Thymus (tissue), 11 donors: Measurements from ENCODE around the gene LACRT. TPM values are rescaled to one million over a fixed set of nuclear protein-coding genes. Genes with fewer than 3 reads are reported as not detected.

ENCODE experiments used
- DNase-seq, 9 donors: peaks; one replicate each; pipeline ENCODE4 v3.0.0-alpha.2; 2013; ENCODE audit warnings: low spot score in 9 of 9, low read depth in 6 of 9, missing footprints in 1 of 9
- H3K27ac ChIP-seq, 2 donors: one replicate each; pipeline ENCODE4 v1.5.1; 2013; ENCODE audit warnings: control low read depth in 1 of 2, low read depth in 1 of 2, low read length in 1 of 2, mild to moderate bottlenecking in 1 of 2, moderate library complexity in 1 of 2
- H3K27me3 ChIP-seq, 2 donors: one replicate each; pipeline ENCODE4 v1.5.1; 2013; ENCODE audit warnings: low read length in 1 of 2; ENCODE audit not compliant: control insufficient read depth in 2 of 2, insufficient read depth in 1 of 2
- H3K36me3 ChIP-seq, 2 donors: one replicate each; pipeline ENCODE4 v1.5.1; 2013; ENCODE audit warnings: low read length in 1 of 2, mild to moderate bottlenecking in 1 of 2, moderate library complexity in 1 of 2; ENCODE audit not compliant: control insufficient read depth in 2 of 2, insufficient read depth in 2 of 2
- H3K4me1 ChIP-seq, 2 donors: one replicate each; pipeline ENCODE4 v1.5.1; 2013; ENCODE audit warnings: low read length in 2 of 2; ENCODE audit not compliant: control insufficient read depth in 2 of 2, insufficient read depth in 2 of 2
- H3K4me3 ChIP-seq, 2 donors: one replicate each; pipeline ENCODE4 v1.5.1; 2013; ENCODE audit warnings: low read length in 2 of 2, control low read depth in 1 of 2, mild to moderate bottlenecking in 1 of 2
- H3K9me3 ChIP-seq, 2 donors: one replicate each; pipeline ENCODE4 v1.5.1; 2013; ENCODE audit warnings: low read length in 1 of 2, mild to moderate bottlenecking in 1 of 2; ENCODE audit not compliant: control insufficient read depth in 2 of 2, insufficient read depth in 1 of 2
- WGBS: extraction: QIAGEN DNeasy Blood & Tissue Kit; methylation state at CpG from one replicate; pipeline ENCODE4 v1.1.7; 2013; 5-methylcytosine and 5-hydroxymethylcytosine counted together
- polyA plus RNA-seq: library from polyadenylated mRNA; stranded (reverse); fragments of 200-250 nt; gene quantifications from one replicate; pipeline ENCODE4 v1.2.3, GENCODE V29; 2013
- total RNA-seq: library from RNA; stranded (reverse); fragments of 120-200 nt; gene quantifications from one replicate; pipeline ENCODE4 v1.2.4, GENCODE V29; 2013
- donor health status: healthy.

The LACRT gene
- total and polyA plus RNA-seq, 2 donors, result 2.2 to 11.5 TPM

- H3K9me3 ChIP-seq, result peaks cover 0 to 4% of the 10 kb centered on the region in 2 donors
- H3K4me1 ChIP-seq, result no peaks in the 10 kb centered on the region
- no peaks in the 10 kb centered on the region for H3K36me3 ChIP-seq
- H3K27me3 ChIP-seq, result peaks cover 0 to 4% of the 10 kb centered on the region in 2 donors
- 96% methylated on average over 3 of the region's 3 CpGs for WGBS
- no peak for DNase-seq
- no peak overlapping the region for H3K27ac ChIP-seq
- no peak overlapping the region for H3K4me3 ChIP-seq
Observed at GRCh38 chr12:54627304-54627703, 7.4 kb downstream of the LACRT start.

GRCh38 chr12:54625598-54625997 lies 9.1 kb downstream of the LACRT start:
- H3K27me3 ChIP-seq, result peaks cover 0 to 4% of the 10 kb centered on the region in 2 donors

DNA sequence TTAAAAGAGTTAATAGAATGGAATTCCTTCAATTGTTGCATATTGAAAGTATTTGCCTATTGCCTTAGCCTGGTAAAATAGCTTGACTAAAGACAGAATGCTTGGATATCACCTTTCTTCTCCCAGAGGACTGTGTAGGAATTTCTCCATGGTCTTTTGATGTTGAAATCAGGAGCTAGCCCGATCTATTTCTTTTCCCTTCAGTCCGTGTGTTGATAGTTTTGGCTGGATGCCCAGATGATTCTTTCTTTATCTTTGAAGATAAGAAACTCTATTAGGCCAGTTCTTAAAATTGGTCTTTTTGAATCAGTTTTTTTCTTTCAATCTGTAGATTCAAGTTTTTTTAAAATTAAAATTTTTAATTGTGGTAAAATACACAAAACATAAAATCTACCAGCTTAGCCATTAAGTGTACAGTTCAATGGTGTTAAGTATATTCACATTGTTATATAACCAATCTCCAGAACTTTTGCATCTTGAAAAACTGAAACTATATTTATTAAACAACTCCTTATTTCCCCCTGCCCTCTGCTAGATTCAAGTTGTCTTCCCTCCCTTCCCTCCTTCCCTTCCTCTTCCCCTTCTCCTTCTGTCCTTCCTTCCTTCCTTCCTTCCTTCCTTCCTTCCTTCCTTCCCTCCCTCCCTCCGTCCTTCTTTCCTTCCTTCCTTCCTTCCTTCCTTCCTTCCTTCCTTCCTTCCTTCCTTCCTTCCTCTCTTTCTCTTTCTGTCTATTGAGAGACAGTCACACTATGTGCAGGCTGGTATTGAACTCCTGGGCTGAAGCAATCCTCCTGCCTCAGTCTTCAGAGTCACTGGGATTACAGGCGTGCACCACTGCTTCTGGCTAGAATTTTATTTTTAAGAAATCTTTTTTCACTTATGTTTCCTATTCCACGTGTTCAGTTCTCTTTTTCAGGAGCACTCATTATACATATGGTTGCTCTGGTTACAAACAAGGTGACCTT lies 10.1 kb downstream of the LACRT start:
- Histone ChIP-seq H3K27ac (no peak overlapping the region), H3K4me1 (no peaks in the 10 kb centered on the region), H3K27me3 (peaks cover 0 to 4% of the 10 kb centered on the region in 2 donors), H3K9me3 (peaks cover 0 to 4% of the 10 kb centered on the region in 2 donors), H3K36me3 (no peaks in the 10 kb centered on the region), H3K4me3 (no peak overlapping the region)
- WGBS, result 57% methylated on average over 5 of the region's 5 CpGs
- DNase-seq, result no peak

More at GRCh38 chr12:54625598-54625997, 9.1 kb downstream of the LACRT start:
- H3K4me3 ChIP-seq, result no peak overlapping the region
- H3K9me3 ChIP-seq, result peaks cover 0 to 4% of the 10 kb centered on the region in 2 donors
- no peaks in the 10 kb centered on the region for H3K36me3 ChIP-seq
- DNase-seq, result no peak
- no peaks in the 10 kb centered on the region for H3K4me1 ChIP-seq
- H3K27ac ChIP-seq, result no peak overlapping the region

DNA sequence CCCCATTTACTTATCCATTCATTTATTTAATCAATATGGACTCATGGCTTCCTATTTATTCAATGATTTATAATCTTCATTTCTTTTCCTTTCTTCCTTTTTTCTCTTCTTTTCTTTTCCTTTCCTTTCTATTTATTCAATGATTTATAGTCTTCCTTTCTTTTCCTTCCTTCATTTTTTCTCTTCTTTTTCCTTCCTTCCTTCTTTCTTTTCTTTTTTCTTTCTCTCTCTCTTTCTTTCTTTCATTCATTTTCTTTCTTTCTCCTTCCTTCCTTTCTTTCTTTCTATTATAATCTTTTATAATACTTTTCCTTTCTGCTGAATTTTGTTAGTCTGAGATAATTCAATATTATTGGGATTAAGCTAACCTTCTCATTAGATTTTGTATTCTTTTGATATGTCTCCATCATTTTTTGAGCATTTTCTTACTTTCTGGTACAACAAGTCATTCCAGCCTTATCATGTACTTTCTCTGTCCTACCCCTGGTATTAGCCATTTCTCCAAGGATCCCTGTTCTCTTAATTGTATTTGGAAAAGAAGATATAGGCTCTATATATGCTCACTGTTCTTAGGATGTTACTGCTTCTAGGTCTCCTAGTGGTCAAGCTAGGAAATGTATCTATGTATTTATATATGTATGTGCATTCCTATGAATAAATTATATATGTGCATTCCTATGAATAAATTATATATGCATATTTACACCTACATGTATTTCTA lies 12.1 kb downstream of the LACRT start:
- no peaks in the 10 kb centered on the region for H3K36me3 ChIP-seq
- no peak overlapping the region for H3K27ac ChIP-seq
- no peak overlapping the region for H3K4me3 ChIP-seq
- peaks cover 0 to 8% of the 10 kb centered on the region in 2 donors for H3K27me3 ChIP-seq
- no peak for DNase-seq
- H3K4me1 ChIP-seq, result no peaks in the 10 kb centered on the region
- H3K9me3 ChIP-seq, result peaks cover 0 to 4% of the 10 kb centered on the region in 2 donors

DNA sequence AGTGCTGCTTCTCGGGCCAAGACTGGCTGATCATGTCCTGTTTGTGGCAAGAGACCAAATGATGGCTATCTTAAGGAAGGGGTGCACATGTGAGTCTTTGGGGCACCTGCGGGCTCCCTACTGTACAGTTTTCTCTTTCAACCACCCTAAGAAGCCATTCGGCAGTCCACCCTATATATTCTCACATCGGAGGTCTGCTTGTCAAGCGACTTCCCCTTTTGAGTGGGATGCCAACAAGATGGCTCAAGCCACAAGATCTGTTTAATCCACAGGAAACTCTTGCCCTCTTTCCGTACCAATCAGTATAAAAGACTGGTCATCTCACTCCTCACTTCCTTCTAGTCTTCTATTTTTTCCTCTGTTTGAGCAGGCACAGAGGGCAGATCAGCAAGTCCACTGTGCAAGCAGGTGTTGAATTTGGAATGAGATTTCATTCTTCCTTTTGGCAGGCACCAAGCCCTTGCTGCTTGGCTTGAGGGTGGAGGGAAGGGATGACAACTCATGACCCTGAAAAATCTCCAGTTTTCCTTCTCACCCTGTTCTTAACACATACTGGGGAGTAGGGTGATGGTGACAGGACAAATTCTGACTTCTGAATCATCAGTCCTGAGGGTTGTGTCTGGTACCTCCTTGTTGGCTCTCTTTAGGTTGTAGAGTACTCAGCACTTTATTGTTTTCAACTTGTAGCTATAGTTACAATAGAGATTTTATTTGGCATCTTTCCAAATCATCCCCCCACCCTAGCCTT lies 17.6 kb downstream of the LACRT start:
- no peak overlapping the region for H3K4me3 ChIP-seq
- H3K4me1 ChIP-seq, result no peaks in the 10 kb centered on the region
- H3K27ac ChIP-seq, result no peak overlapping the region
- H3K36me3 ChIP-seq, result no peaks in the 10 kb centered on the region
- WGBS, result 9% methylated on average over 6 of the region's 6 CpGs
- no peak for DNase-seq
- peaks cover 0 to 24% of the 10 kb centered on the region in 2 donors for H3K27me3 ChIP-seq
- no peaks in the 10 kb centered on the region for H3K9me3 ChIP-seq

DNA sequence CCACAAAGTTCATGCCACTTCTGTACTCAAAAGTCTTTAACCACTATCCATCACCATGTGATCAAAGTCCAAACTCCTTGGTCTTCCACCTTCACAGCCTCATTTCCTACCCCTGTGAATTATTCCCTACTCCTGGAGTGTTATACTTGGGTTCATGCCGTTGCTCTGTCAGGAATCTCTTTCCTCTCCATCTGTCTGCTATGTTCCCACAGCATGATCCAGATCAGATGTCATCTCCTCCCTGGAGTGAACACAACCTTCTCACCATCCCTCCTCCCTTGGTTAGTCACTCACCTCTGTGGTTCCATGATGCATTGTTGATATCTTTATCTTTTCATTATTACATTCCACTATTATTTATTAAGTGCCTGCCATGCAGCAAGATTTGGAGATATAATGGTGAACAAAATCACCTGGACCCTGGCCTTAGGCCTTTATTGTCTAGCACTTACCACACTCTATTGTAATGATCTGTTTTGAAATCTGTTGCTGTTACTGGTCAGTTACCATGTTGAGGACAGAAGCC lies 22.4 kb downstream of the LACRT start:
- WGBS, result 91% methylated on average over 1 of the region's 1 CpG
- Histone ChIP-seq H3K27me3 (peaks cover 0 to 24% of the 10 kb centered on the region in 2 donors), H3K9me3 (no peaks in the 10 kb centered on the region)

DNA sequence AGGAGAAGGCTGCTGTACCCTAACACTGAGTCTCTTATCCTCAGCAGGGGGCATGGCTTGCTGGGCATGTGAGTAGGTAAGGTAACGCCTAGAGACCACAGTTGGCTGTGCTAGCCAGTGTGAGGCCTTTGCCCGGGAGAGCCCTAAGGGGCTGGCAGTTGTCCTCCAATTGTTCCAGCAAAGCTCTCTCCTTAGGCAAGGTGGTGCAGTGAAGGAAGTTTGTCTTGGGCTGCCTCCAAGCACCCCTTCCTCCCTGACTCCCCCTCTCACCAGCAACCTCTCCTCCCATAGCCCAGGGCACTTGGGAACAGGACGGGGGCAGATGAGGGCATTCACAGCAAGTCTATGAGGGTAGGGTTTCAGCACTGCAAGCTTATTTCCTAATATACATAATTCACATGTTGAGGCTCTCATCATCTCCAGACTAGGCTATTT lies 23.0 kb downstream of the LACRT start:
- Histone ChIP-seq H3K4me3 (no peak overlapping the region), H3K27me3 (peaks cover 0 to 19% of the 10 kb centered on the region in 2 donors), H3K27ac (no peak overlapping the region), H3K4me1 (no peaks in the 10 kb centered on the region), H3K36me3 (no peaks in the 10 kb centered on the region), H3K9me3 (no peaks in the 10 kb centered on the region)
- DNase-seq, result no peak
- 95% methylated on average over 3 of the region's 3 CpGs for WGBS

More for the DNA sequence above, 22.4 kb downstream of the LACRT start:
- Histone ChIP-seq H3K27ac (no peak overlapping the region), H3K4me3 (no peak overlapping the region), H3K4me1 (no peaks in the 10 kb centered on the region), H3K36me3 (no peaks in the 10 kb centered on the region)
- no peak for DNase-seq

- H3K4me1 ChIP-seq, result no peaks in the 10 kb centered on the region
- H3K36me3 ChIP-seq, result no peaks in the 10 kb centered on the region
- no peaks in the 10 kb centered on the region for H3K9me3 ChIP-seq
- WGBS, result 92% methylated on average over 2 of the region's 2 CpGs
- no peak for DNase-seq
- H3K27ac ChIP-seq, result no peak overlapping the region
- peaks cover 0 to 6% of the 10 kb centered on the region in 2 donors for H3K27me3 ChIP-seq
- H3K4me3 ChIP-seq, result no peak overlapping the region
Observed at GRCh38 chr12:54608769-54609168, 25.9 kb downstream of the LACRT start.
